Skin of body (tissue), 2 donors: ENCODE measurements around the gene NSMCE1. TPM values are rescaled to one million over a fixed set of nuclear protein-coding genes. Genes with fewer than 3 reads are reported as not detected.

Experiments
- DNase-seq: peaks from one replicate; lab custom pipeline; 2025; lab: John Stamatoyannopoulos, UW
- total RNA-seq: library from RNA; depleted of rRNA; stranded (reverse); fragments of >200 nt; gene quantifications from one replicate; pipeline ENCODE4 v1.2.3, GENCODE V29; 2014

The NSMCE1 gene
- total RNA-seq, 1 donor from 2014 or later, result 33.7 TPM

DNA sequence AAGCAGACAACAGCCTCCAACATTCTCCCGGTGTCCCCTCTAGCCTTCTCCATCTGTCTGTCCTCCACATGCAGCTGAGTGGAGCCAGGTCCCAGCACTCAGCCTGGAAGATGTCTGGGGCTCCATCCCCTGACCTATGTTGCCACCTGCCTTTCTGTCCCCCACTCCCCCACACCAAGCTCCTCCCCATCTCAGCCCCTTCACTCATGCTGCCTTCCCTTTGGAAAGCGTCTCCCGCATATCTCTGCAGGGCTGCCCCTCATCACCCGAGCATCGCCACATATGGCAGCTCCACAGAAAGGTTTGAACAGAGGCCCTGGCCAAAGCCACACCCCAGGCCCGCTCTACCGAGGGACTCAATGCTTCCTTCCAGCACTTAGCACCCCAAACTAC lies 24.2 kb downstream of the NSMCE1 start:
- no peak for DNase-seq

DNA sequence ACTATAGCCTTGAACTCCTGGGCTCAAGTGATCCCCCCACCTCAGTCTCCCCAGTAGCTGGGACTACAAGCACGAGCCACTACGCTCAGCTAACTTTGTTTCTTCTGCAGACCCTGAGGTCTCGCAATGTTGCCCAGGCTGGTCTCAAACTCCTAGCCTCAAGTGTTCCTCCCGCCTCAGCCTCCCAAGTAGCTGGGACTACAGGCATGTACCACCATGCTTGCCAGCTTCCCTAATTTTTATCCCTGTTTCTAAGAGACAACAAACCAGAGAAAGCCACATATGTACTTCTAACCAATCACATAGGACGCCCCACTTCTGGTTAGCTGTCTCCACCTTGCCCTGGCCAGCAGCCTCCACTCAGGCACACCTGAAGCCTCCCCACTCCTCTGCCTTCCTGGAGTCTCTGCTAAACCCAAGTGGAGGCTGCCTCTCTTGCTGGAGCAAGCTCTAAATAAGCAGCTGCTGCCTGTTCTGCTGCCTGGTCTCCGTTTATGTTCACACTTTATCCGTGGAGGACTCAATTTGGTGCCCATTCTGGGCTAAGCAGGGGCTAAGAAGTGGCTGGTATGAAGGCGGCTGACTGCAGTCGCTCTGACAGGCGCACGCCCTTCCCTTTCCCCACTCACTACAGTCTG lies 24.7 kb downstream of the NSMCE1 start:
- DNase-seq, result no peak

DNA sequence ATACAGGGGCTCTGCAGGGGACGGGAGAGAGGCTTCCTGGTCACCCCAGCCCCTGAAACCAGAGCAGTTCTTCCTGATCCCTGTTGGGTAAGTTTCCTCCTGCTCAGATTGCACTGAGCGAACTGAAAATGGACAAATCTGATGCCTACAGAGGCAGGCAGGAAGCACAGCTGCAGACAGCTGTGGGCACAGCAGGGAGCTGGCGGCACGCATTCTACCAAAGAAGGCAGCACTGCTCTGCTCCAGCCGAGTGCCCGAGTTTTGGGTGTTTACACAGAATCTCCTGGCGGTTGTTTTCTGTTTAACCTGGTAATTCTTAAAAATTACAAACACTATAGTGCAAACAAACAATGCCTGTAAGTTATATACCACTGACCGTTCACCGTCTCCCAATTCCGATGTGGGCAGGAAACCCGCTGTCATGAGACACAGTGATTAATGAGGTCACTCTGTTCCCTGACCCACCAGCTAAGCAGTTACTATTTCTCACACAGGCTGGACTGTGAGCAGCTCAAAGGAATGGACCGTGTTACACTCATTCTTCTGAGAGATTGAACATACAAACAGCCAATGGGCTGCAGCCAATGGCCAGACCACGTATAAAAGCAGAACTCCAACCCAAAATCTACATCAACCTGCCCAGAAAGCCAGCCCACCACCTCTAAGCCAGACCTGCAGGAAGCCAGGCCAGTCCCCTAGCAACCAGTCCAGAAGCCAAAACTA lies 25.5 kb downstream of the NSMCE1 start:
- no peak for DNase-seq

DNA sequence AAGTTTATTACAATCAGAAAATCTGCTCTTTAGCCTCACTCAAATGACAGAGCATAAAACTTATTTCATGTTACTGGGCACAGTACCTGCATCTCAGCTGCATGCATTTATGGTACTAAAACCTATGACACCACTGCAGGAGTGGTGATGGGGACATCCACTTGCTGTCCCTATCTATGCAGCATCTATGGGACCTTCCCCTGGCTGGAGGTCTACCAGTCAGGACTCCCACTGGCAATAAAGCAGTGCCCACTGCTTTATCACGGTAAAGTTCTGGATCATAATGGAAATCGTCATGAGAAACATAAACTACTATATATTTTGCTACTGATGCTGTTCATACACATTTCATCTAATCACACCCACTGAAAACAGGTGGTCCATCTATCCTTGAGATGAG lies 26.2 kb downstream of the NSMCE1 start:
- no peak for DNase-seq

DNA sequence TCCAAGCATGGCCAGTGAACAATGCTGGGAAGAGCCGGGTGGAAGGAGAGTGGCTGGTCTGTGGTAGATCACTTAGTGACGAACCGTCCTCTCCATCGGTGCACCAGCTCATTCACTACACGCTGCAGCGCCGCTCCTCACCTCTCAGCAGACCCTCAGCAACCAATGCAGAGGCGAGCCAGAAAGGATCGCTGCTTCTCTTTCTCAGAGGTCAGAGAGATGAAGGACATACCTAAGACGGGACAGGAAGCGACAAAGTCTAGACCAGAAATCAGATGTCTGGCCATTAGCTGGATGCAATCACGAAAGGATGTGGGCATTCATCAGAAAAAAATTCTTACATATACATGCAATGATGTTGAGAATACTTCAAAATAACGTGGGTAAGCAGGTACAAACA lies 26.9 kb downstream of the NSMCE1 start:
- DNase-seq, result no peak

DNA sequence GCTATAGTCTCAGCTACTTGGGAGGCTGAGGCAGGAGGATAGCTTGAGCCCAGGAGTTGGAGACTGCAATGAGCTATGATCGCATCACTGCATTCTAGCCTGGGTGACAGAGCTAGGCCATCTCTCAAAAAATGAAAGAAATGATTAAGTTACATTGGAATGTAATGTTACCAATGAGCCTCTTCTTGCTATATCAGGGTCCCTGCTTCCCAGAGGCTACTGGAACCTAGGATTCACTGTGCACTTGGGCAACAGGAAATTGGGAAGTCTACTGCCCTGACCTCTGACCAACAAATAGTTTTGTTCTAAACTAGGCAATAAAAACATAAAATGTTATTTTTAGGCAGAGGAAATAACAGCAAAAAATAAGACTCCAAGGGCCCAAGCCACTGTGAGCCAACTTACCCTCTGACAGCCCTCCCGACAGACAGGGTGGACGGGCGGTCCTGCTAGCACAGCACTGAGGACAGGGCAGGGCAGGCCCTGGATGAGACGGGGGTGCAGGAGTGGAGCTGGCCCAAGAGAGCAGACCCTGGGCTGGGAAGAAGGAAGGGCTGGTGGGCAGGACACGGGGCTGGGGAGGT lies 27.5 kb downstream of the NSMCE1 start:
- DNase-seq, result no peak

DNA sequence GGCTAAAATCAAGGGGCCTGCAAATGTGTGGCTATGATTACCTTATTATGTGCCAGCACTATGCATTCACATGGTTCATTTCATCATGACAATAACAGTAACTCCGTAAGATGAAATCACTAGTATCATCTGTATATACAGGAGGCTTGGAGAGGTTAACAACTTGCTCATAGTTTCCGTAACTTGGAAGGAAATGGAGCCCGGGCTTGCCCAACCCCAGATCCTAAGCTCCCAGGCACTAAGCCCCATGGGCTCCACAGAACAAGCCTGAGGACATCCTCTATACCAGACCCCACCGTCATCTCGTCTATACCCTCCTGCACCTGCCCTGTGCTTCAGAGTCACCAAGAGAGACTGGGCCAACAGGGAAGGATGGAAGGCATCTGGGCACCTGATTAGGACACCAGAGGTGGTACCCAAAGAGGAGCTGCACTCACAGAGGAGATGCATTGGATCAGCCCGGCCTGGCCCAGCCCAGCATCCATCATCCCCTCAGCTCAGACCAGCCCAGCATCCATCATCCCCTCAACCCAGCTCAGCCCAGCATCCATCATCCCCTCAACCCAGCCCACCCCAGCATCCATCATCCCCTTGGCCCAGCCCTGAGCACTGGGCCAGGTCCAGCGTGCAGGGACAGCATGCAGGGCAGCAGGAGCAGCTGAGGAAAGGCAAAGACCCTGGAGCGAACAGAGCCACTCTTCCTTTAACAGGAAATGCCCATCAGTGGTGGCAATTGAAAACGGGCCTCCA lies 28.5 kb downstream of the NSMCE1 start:
- no peak for DNase-seq

DNA sequence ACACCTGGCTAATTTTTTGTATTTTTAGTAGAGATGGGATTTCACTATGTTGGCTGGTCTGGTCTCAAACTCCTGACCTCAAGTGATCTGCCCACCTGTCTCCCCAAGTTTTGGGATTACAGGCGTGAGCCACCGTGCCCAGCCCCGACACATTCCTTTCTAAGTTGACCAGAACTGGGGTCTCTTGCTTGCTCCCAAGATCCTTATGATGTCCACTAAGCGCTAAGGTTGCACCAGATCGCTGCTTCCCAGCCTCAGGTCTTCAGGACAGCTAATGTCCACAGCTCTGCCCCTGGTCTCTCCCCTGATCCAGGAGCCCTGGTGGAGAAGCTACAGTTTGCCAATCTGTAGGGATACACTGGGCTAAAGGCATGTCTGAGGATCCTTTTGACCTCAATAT lies 29.5 kb downstream of the NSMCE1 start:
- no peak for DNase-seq

DNA sequence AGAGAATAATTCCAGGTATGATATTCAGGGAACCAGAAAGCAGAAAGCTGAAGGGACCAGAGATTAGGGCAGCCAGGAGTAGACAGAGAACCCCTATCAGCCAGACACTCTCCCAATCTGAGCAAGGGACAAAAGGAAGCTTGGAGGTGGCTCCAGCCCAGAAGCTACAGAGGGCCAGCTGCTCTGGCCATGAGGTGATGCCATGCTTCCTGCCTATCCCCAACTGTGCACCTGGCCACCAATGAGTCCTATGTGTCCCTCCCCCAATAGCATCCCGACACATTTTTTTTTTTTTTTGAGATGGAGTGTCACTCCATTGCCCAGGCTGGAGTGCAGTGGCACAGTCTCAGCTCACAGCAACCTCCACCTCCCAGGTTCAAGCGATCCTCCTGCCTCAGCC lies 30.0 kb downstream of the NSMCE1 start:
- DNase-seq, result no peak

DNA sequence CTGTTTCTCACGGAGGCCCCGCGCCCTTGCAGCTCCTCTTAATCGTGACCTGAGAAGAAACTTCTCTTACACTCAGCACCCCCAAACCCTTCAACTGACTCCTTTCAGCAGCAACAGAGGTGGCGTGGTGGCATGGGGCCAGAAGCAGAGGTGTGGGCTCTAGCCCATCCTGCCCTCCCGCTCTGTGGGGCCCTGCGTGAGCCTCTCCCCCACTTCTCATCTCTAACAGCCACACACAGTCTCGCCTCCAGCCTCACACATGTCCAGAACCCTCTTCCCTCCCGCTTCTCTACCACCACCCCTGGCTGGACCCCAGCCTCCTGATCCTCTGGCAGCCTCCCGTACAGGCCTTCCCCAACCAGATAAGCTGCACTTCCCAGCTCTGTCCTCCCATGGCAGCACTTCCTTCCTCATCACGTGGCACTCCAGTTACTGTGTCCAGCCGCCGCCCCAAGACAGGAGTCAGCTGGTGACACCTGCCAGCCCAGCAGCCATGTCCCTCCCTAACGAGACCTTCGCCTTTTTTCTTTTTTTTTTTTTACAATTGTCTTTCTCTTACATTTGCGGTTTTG lies 30.5 kb downstream of the NSMCE1 start:
- DNase-seq, result no peak

DNA sequence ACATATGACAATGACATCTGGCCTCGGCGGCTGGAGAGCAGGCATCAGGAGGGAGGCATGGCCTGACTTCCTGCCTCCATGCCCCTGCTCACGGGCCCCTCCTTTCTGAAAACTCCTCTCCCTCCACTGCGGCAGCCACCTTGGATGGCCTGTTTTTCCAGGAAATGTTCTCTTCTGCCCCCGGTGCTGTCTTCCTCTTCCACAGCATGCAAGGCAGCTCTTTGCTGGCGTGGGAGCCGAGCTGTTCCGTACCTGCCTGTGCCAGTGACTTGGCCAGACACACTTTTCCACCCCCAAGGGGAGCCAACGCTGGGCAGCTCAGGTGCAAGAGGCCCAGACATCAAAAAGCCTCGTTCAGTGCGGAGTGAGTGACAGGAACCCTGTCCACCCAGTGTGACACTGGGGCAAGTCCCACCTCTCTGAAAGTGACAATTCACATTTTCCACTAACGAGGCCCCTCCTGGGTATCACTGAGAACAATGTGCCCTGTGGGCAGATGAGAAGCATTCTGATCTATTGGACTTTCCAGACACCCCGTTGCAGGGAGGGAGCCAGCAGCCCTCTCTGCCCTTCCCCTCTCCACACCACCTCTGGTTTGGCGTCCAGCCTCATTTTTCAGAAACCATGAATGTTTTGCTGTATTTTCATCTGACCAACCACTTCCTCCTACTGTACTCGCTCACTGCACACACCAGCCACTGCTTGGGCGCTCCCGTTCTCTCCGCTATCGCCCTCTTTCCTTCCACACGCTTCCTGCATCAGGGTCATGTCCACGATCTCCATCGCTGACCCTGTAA lies 31.2 kb downstream of the NSMCE1 start:
- DNase-seq, result peak; percentile 31

DNA sequence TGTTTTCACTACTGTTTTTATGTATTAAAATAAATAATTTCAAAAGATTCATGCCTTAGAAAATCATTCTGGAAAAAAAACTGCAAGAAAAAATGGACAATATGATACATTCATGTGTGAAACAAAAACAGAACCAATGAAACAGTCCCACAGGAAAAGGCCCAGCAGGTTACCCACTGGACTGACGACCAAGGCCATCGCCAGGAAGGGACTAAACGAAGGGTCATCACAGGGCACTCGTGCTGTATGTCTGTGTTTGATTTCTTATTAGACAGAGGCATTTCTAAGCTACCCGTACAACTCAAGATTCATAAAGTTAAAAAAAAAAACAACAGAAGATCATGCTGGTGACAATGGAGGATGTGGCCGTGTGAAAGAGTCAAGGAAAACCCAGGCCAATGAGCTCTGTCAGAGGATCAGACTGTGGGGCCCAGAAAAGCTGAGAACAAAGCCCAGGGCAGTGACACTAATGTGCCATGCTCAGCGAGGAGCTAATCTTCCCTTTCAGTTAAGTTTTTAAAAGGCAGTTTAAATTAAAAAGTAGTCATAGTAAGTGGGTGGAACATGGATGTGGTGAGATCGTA lies 31.8 kb downstream of the NSMCE1 start:
- no peak for DNase-seq

DNA sequence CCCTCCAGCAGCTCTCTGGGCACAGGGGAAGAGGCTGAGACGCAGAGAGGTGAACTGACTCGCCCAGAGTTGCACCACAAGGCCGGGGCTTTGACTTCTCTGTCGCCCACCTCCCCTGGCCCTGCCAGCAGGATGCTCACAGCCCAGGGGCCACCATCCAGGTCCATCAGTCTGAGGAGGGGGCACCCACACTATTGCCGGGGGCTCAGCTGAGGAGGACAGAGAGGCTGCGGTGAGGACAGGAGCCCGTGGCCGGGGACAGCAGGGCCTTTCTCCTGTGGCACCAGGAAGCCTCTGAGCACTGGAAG lies 32.7 kb downstream of the NSMCE1 start:
- no peak for DNase-seq

DNA sequence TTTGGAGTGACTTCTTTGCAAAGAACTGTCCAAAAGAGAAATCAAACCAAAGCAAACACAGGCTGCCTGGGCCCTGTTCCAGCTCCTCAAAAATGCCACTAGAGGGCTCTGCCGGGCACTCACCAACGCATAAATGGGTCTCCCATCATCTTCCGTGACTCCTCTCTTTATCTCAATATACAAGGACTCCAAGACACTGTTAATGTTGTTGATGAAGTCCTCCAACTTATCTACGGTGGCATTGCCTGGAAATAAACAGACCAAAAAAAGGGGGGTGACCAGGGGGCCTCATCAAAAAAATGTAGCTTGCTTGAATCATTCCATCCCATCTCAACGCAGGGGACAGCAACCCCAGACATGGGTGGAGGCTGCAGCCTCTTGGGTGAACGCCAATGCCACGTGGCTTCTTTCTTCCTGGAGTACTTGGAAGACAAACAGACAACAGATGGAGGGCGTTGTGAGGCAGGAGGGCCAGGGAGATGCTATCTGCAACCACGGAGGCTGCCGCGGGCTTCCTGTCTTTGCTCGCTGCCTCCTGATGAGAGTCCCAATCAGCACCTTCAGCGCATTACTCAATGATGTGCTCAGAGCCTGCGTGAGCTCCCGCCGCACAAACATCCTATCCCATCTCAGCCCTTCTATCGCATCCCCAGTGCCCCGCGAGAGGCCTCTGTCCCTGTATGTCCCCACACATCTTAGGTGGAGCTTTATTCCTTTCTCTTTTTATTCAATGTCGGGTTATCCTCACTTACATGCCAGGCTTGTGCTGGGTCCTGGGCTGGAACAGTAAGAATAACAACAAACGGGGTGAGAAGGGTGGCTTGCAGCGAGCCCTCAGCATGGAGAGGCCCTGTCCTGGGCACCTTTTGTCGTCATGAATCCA lies 33.3 kb downstream of the NSMCE1 start:
- peak; percentile 90 for DNase-seq

DNA sequence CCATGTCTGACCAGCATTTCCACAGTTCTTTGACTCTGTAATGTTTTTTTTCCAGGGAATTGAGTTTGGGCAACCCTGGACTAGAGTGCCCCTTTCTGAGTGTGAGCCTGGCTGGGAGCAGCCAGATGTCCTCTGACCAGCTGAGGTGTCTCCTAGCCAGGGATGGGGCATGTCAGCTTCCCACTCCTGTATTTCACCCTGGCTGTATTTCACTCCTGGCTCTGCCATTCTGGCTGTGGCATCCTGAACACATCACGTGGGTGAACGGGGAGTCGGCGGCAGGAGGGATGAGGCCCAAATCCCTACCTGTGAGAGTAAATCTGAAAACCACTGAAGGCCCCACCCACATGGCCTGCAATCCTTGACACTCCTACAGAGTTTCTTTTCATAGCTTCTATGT lies 34.0 kb downstream of the NSMCE1 start:
- DNase-seq, result no peak

DNA sequence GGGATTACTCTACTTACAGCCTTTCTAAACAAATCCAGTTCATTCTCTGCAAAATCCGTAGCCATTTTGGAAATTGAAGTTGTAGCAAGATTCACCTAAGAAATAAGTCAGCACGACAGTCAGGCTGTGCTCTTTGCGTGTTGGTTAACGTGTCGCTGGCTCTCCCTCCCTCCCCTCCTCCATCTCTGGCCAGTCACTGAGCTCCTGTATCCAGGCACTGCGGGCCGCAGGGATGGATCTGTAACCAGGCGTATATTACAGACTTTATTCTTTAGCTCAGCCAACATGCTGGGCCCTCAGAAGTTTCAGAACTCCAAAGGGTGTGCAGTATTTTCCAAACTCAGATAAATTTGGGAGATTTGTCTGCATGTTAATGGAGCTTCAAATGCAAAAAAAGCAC lies 34.4 kb downstream of the NSMCE1 start:
- DNase-seq, result no peak

DNA sequence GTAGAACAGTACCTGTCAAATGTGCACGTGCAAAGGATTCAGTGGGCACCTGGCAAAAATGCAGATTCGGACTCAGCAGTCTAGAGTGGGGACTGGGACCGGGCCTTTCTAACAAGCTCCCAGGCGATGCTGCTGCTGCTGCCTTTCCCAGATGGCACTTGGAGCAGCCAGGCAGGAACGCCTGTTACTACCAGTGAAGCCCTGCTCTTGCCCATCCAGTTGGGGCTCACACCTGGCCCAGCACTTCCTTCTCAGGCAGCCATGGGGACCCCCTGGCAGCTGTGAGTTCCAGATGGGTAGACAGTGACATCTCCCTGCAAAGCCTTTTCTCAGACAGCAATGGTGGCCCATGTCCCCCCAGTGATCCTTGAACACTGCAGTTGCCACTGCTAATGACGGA lies 34.8 kb downstream of the NSMCE1 start:
- no peak for DNase-seq

DNA sequence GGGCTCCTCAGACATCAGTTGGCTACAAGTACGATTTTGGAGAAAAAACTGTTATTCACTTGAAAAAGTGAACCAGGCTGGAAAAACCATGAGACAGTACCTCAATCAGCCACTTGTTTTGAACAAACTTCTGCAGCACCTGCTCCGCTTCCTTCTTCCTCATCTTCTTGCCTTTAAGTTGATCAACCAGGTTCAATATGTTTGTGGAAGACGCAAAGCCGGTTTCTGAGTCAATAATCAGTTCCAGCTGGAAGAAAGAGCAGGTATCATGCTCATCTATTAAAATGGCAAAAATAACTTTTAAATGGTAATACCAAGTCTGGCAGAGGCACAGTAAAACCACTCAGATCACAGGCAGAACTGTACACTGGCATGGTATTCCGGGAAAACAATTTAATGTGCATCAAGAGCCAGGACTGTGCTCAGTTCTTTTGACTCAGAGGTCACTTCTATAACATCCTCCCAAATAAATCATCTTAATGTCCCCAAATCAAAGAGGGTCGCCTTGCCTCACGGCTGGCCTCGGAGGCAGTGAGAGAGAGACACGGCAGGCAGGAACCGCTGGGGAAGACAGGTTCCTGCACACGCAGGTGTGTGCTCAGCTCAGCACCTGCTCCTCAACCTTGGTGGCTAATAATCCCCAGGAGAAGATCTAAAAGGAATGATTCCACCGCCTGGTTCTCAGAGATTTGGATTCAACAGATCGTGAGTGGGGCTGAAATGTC lies 35.5 kb downstream of the NSMCE1 start:
- DNase-seq, result no peak
